Measurements from ENCODE around the gene MCOLN2.

- TF ChIP-seq ZNF76 (tag by site-specific recombination; IDR thresholded peaks at IDR 0.05; ENCODE audit: borderline replicate concordance, low read depth), result no peak
- no peak for TF ChIP-seq CTCF (tag by site-specific recombination; IDR thresholded peaks at IDR 0.05)
- TF ChIP-seq, protein P1, sequence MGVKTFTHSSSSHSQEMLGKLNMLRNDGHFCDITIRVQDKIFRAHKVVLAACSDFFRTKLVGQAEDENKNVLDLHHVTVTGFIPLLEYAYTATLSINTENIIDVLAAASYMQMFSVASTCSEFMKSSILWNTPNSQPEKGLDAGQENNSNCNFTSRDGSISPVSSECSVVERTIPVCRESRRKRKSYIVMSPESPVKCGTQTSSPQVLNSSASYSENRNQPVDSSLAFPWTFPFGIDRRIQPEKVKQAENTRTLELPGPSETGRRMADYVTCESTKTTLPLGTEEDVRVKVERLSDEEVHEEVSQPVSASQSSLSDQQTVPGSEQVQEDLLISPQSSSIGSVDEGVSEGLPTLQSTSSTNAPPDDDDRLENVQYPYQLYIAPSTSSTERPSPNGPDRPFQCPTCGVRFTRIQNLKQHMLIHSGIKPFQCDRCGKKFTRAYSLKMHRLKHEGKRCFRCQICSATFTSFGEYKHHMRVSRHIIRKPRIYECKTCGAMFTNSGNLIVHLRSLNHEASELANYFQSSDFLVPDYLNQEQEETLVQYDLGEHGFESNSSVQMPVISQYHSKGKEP (tag by site-specific recombination; IDR thresholded peaks at IDR 0.05), result no peak
- no peak for TF ChIP-seq ZSCAN30 (tag by site-specific recombination; IDR thresholded peaks at IDR 0.05)
- no peak for TF ChIP-seq RBAK (tag by site-specific recombination; IDR thresholded peaks at IDR 0.05)
- TF ChIP-seq YY1 (tag by site-specific recombination; IDR thresholded peaks at IDR 0.05), result no peak
- no peak for TF ChIP-seq ZNF561 (tag by site-specific recombination; IDR thresholded peaks at IDR 0.05; ENCODE audit: borderline replicate concordance)
- TF ChIP-seq MEIS1 (CRISPR knock-in tag; IDR thresholded peaks at IDR 0.05; ENCODE audit: borderline replicate concordance), result no peak
- no peak for TF ChIP-seq ZBTB20 (tag by site-specific recombination; IDR thresholded peaks at IDR 0.05)
Observed at GRCh38 chr1:84889437-84889836, 107.5 kb downstream of the MCOLN2 start.

Measured in HEK293 (cell line).